NCI-H187 (cell line): ENCODE data around the gene OXCT1.
"Not testable (repeated sequence)": the region's sequence is repeated elsewhere in the genome, so short reads cannot be mapped to it uniquely, and the experiment has no call there.

Experiments used
- DNase-seq, 2 experiments: peaks; one replicate each; lab custom pipeline; 2025; lab: John Stamatoyannopoulos, UW

Gene OXCT1

GRCh38 chr5:41716382-41716781, 153.8 kb downstream of the OXCT1 start:
- no peak for DNase-seq

GRCh38 chr5:41714446-41714845, 155.8 kb downstream of the OXCT1 start:
- not testable (repeated sequence) for DNase-seq

- no peak for DNase-seq
These were observed 161.7 kb downstream of the OXCT1 start for GRCh38 chr5:41708604-41708940.

- DNase-seq, result peak in 1 of 2 experiments; percentile 15
These were observed 162.2 kb downstream of the OXCT1 start for GRCh38 chr5:41707853-41708603.

GRCh38 chr5:41695920-41696582, 174.2 kb downstream of the OXCT1 start:
- no peak for DNase-seq

- no peak for DNase-seq
These were observed 183.5 kb downstream of the OXCT1 start for GRCh38 chr5:41686767-41687166.

GRCh38 chr5:41686191-41686590, 184.0 kb downstream of the OXCT1 start:
- no peak for DNase-seq

- no peak for DNase-seq
These were observed 187.0 kb downstream of the OXCT1 start for GRCh38 chr5:41683181-41683580.

GRCh38 chr5:41682641-41683040, 187.6 kb downstream of the OXCT1 start:
- no peak for DNase-seq

GRCh38 chr5:41681840-41682239, 188.4 kb downstream of the OXCT1 start:
- DNase-seq, result no peak
